BE2C (cell line): Measurements from ENCODE around the gene TNPO1.
A peak's percentile ranks its signal among the peaks of the same experiment; 100 is the strongest.

Experiments used
- DNase-seq: peaks from one replicate; pipeline ENCODE4 v3.0.0-alpha.2; 2020
- H3K27me3 ChIP-seq: fragments of 250-450 bp; sonication (Bioruptor Pico); 2 replicates; pipeline ENCODE4 v1.5.1; 2020; ENCODE audit warnings: mild to moderate bottlenecking
- H3K36me3 ChIP-seq: fragments of 250-450 bp; sonication (Bioruptor Pico); 2 replicates; pipeline ENCODE4 v1.5.1; 2020; ENCODE audit warnings: mild to moderate bottlenecking
- H3K4me1 ChIP-seq: fragments of 250-450 bp; sonication (Bioruptor Pico); 2 replicates; pipeline ENCODE4 v1.5.1; 2020
- H3K4me3 ChIP-seq: 2 replicates; pipeline ENCODE4 v1.5.1; 2011; ENCODE audit warnings: low read depth, low read length
- H3K9me3 ChIP-seq: fragments of 250-450 bp; sonication (Bioruptor Pico); 2 replicates; pipeline ENCODE4 v1.5.1; 2020
- CTCF ChIP-seq: IDR thresholded peaks from 2 replicates; pipeline ENCODE4 v1.5.1; 2012; ENCODE audit warnings: mild to moderate bottlenecking, low read depth, low read length

Gene TNPO1

GRCh38 chr5:72846483-72846882, 30.0 kb downstream of the TNPO1 start:
- no peak overlapping the region for H3K4me3 ChIP-seq
- no peak for TF ChIP-seq CTCF
- no peaks in the 10 kb centered on the region for H3K27me3 ChIP-seq
- no peaks in the 10 kb centered on the region for H3K9me3 ChIP-seq
- H3K36me3 ChIP-seq: peaks cover 12% of the 10 kb centered on the region
- H3K4me1 ChIP-seq: peaks cover 11% of the 10 kb centered on the region
- DNase-seq: no peak

GRCh38 chr5:72847439-72847838, 31.0 kb downstream of the TNPO1 start:
- H3K4me3 ChIP-seq: peak overlapping the region; percentile 87

GRCh38 chr5:72847989-72848473, 31.6 kb downstream of the TNPO1 start:
- Histone ChIP-seq H3K36me3 (peaks cover 27% of the 10 kb centered on the region), H3K4me3 (peak overlapping the region; percentile 87), H3K4me1 (peaks cover 11% of the 10 kb centered on the region), H3K9me3 (no peaks in the 10 kb centered on the region), H3K27me3 (no peaks in the 10 kb centered on the region)
- DNase-seq: peak; percentile 93
- no peak for TF ChIP-seq CTCF

More at GRCh38 chr5:72847439-72847838, 31.0 kb downstream of the TNPO1 start:
- Histone ChIP-seq H3K9me3 (no peaks in the 10 kb centered on the region), H3K27me3 (no peaks in the 10 kb centered on the region), H3K4me1 (peaks cover 11% of the 10 kb centered on the region), H3K36me3 (peaks cover 22% of the 10 kb centered on the region)
- DNase-seq: no peak
- no peak for TF ChIP-seq CTCF

- H3K27me3 ChIP-seq: no peaks in the 10 kb centered on the region
- TF ChIP-seq CTCF: no peak
- H3K9me3 ChIP-seq: no peaks in the 10 kb centered on the region
- DNase-seq: peak; percentile 79
- H3K36me3 ChIP-seq: peaks cover 31% of the 10 kb centered on the region
- H3K4me1 ChIP-seq: peaks cover 11% of the 10 kb centered on the region
- peak overlapping the region; percentile 87 for H3K4me3 ChIP-seq
Observed at GRCh38 chr5:72848474-72849428, 32.3 kb downstream of the TNPO1 start.

- H3K4me3 ChIP-seq: peak overlapping the region; percentile 75
- no peak for TF ChIP-seq CTCF
- DNase-seq: no peak
- H3K4me1 ChIP-seq: peaks cover 11% of the 10 kb centered on the region
- no peaks in the 10 kb centered on the region for H3K27me3 ChIP-seq
- no peaks in the 10 kb centered on the region for H3K9me3 ChIP-seq
- H3K36me3 ChIP-seq: peaks cover 37% of the 10 kb centered on the region
Observed at GRCh38 chr5:72849546-72849945, 33.1 kb downstream of the TNPO1 start.

- Histone ChIP-seq H3K27me3 (no peaks in the 10 kb centered on the region), H3K4me3 (peak overlapping the region; percentile 75), H3K36me3 (peaks cover 41% of the 10 kb centered on the region), H3K4me1 (peaks cover 11% of the 10 kb centered on the region), H3K9me3 (no peaks in the 10 kb centered on the region)
- no peak for TF ChIP-seq CTCF
- DNase-seq: no peak
Observed at GRCh38 chr5:72850113-72850512, 33.7 kb downstream of the TNPO1 start.
